Uterus (tissue), 4 donors: ENCODE data around the gene COL24A1. TPM values are rescaled to one million over a fixed set of nuclear protein-coding genes. Genes with fewer than 3 reads are reported as not detected.

Experiments
- DNase-seq, 2 donors: peaks; one replicate each; pipeline ENCODE4 v3.0.0-alpha.2; 2019 to 2020
- H3K27ac ChIP-seq, 2 donors: fragments of 200-600 bp; sonication (generic); 1 replicate in 1 of 2; 2 replicates in 1 of 2; pipeline ENCODE4 v1.5.1; 2016 to 2018
- H3K27me3 ChIP-seq, 2 donors: fragments of 200-600 bp; sonication (generic); one replicate each; pipeline ENCODE4 v1.5.1; 2018 to 2019; ENCODE audit warnings: control low read depth in 1 of 2
- H3K36me3 ChIP-seq, 2 donors: fragments of 200-600 bp; sonication (generic); one replicate each; pipeline ENCODE4 v1.5.1; 2019; ENCODE audit warnings: control low read depth in 1 of 2
- H3K4me1 ChIP-seq, 2 donors: fragments of 200-600 bp; sonication (generic); one replicate each; pipeline ENCODE4 v1.5.1; 2018 to 2019; ENCODE audit warnings: control low read depth in 1 of 2
- H3K4me3 ChIP-seq, 2 donors: fragments of 200-600 bp; sonication (generic); 1 replicate in 1 of 2; 2 replicates in 1 of 2; pipeline ENCODE4 v1.5.1; 2018 to 2019; ENCODE audit warnings: mild to moderate bottlenecking in 1 of 2
- H3K9me3 ChIP-seq, 2 donors: fragments of 200-600 bp; sonication (generic); one replicate each; pipeline ENCODE4 v1.5.1; 2019; ENCODE audit warnings: control low read depth in 1 of 2
- POLR2A ChIP-seq, 2 donors: fragments of 450-650 bp; IDR thresholded peaks; one replicate each; pipeline ENCODE4 v1.6.1; 2016; ENCODE audit warnings: antibody characterized with exemption in 2 of 2, mild to moderate bottlenecking in 1 of 2, moderate library complexity in 1 of 2
- intact Hi-C: fragments of 100-400 bp; cut with DNase I; formaldehyde crosslinking; loops from one replicate; pipeline ENCODE4 v1.15.1; 2023; ENCODE audit warnings: low total_unique reads
- total RNA-seq, 4 donors: library from RNA; depleted of rRNA in 3 of 4; stranded (reverse); fragments of >200 nt in 3 of 4; gene quantifications; one replicate each; pipeline versions ENCODE4 v1.1.0 to v1.2.4, GENCODE V29; 2014 to 2023
- TF ChIP-seq, protein P1 (sequence below), 4 experiments: fragments of 200-600 bp in 2 of 4; fragments of 450-650 bp in 2 of 4; sonication (generic) in 2 of 4; IDR thresholded peaks; one replicate each; pipeline ENCODE4 v1.5.1; 2016 to 2019; ENCODE audit warnings: antibody characterized with exemption in 4 of 4, mild to moderate bottlenecking in 2 of 4, moderate library complexity in 1 of 4
- donor health status: DM: yes; HTN: yes; CAD: no.

COL24A1 gene
- total RNA-seq, 4 donors from 2014 or later, result 0.37 to 9.1 TPM; not detected in 2

GRCh38 chr1:86175756-86176155 lies 19.2 kb upstream of the COL24A1 start:
- no peaks in the 10 kb centered on the region for H3K4me1 ChIP-seq
- no peaks in the 10 kb centered on the region for H3K36me3 ChIP-seq
- H3K4me3 ChIP-seq, result no peak overlapping the region
- TF ChIP-seq POLR2A (IDR thresholded peaks at IDR 0.05), result no peak
- TF ChIP-seq, protein P1, sequence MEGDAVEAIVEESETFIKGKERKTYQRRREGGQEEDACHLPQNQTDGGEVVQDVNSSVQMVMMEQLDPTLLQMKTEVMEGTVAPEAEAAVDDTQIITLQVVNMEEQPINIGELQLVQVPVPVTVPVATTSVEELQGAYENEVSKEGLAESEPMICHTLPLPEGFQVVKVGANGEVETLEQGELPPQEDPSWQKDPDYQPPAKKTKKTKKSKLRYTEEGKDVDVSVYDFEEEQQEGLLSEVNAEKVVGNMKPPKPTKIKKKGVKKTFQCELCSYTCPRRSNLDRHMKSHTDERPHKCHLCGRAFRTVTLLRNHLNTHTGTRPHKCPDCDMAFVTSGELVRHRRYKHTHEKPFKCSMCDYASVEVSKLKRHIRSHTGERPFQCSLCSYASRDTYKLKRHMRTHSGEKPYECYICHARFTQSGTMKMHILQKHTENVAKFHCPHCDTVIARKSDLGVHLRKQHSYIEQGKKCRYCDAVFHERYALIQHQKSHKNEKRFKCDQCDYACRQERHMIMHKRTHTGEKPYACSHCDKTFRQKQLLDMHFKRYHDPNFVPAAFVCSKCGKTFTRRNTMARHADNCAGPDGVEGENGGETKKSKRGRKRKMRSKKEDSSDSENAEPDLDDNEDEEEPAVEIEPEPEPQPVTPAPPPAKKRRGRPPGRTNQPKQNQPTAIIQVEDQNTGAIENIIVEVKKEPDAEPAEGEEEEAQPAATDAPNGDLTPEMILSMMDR (IDR thresholded peaks at IDR 0.05), result no peak
- no peaks in the 10 kb centered on the region for H3K27me3 ChIP-seq
- H3K9me3 ChIP-seq, result no peaks in the 10 kb centered on the region
- DNase-seq, result no peak
- intact Hi-C loops, result no loop called here
- no peak overlapping the region for H3K27ac ChIP-seq

DNA sequence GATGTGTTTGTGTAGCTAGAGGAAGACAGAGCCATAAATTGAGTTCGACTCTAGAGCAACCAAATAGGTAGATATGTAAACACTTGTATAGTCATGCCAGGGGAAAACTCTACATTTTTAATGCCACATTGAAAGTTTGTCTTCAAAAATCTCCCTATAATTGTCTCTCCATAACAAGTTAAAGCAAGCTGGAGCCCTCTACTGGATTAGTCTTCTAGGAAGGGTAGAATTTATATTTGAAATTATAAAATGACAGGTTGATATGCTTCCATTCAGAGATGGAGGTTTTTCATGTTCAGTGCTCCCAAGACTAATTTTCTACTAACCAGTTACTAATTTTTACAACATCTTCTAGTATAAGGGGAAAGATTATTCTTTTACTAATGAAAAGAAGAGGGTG lies 13.1 kb upstream of the COL24A1 start:
- no peak for DNase-seq
- H3K4me1 ChIP-seq, result no peaks in the 10 kb centered on the region
- no peaks in the 10 kb centered on the region for H3K27me3 ChIP-seq
- no peak for TF ChIP-seq POLR2A (IDR thresholded peaks at IDR 0.05)
- TF ChIP-seq, protein P1 (IDR thresholded peaks at IDR 0.05), result no peak
- intact Hi-C loops, result no loop called here
- H3K27ac ChIP-seq, result no peak overlapping the region
- H3K36me3 ChIP-seq, result no peaks in the 10 kb centered on the region
- H3K4me3 ChIP-seq, result no peak overlapping the region
- no peaks in the 10 kb centered on the region for H3K9me3 ChIP-seq

GRCh38 chr1:86159800-86160199 lies 3.2 kb upstream of the COL24A1 start:
- no peaks in the 10 kb centered on the region for H3K9me3 ChIP-seq
- no peak for DNase-seq
- no peak overlapping the region for H3K4me3 ChIP-seq
- H3K27me3 ChIP-seq, result no peaks in the 10 kb centered on the region
- no peaks in the 10 kb centered on the region for H3K36me3 ChIP-seq
- H3K27ac ChIP-seq, result no peak overlapping the region
- intact Hi-C loops, result no loop called here
- TF ChIP-seq, protein P1 (IDR thresholded peaks at IDR 0.05), result no peak
- TF ChIP-seq POLR2A (IDR thresholded peaks at IDR 0.05), result no peak
- H3K4me1 ChIP-seq, result peaks cover 0 to 12% of the 10 kb centered on the region in 2 donors

DNA sequence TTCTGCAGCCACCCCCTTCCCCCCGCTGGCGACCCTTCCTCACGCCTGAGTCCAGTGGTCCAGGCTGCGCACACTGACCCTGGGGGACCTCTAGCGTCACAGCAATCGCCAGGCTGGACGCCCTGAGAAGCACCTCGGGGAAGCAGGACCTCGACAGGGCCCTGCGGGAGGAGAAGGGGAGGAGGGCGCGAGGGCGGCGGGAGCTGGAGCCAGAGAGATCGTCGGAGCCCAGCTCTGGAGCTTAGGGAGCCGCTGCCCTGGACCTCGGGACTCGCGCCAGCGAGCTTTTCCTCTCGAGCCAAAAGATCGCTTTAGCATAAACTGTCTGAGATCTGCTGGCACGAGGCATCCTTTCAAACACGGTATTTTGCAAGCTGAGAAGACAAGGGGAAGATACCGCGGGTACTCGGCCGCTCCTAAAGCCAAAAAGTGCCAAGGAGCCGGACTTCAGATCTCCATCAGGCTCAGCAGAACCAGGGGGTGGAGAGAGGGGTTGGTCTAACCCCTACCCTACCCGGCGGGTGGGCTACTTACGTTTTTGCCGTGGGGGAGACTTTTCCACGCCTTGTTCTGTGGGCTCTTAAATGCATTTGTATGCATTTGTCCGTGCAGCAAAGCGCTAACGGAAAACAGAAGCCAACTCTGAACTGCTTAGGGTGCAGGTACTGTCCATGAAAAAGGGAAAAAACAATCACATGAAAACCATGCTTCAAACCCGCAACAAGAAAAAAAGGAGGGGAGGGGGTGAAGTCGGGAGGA lies 586 bp downstream of the COL24A1 start:
- Histone ChIP-seq H3K4me1 (peaks cover 0 to 12% of the 10 kb centered on the region in 2 donors), H3K27ac (peak overlapping the region in 1 of 2 donors; percentile 1), H3K4me3 (peak overlapping the region; percentile 26 to 31), H3K36me3 (no peaks in the 10 kb centered on the region), H3K9me3 (no peaks in the 10 kb centered on the region), H3K27me3 (no peaks in the 10 kb centered on the region)
- no peak for TF ChIP-seq POLR2A (IDR thresholded peaks at IDR 0.05)
- TF ChIP-seq, protein P1 (IDR thresholded peaks at IDR 0.05), result no peak
- DNase-seq, result peak in 1 of 2 donors; percentile 14
- intact Hi-C loops, result no loop called here

DNA sequence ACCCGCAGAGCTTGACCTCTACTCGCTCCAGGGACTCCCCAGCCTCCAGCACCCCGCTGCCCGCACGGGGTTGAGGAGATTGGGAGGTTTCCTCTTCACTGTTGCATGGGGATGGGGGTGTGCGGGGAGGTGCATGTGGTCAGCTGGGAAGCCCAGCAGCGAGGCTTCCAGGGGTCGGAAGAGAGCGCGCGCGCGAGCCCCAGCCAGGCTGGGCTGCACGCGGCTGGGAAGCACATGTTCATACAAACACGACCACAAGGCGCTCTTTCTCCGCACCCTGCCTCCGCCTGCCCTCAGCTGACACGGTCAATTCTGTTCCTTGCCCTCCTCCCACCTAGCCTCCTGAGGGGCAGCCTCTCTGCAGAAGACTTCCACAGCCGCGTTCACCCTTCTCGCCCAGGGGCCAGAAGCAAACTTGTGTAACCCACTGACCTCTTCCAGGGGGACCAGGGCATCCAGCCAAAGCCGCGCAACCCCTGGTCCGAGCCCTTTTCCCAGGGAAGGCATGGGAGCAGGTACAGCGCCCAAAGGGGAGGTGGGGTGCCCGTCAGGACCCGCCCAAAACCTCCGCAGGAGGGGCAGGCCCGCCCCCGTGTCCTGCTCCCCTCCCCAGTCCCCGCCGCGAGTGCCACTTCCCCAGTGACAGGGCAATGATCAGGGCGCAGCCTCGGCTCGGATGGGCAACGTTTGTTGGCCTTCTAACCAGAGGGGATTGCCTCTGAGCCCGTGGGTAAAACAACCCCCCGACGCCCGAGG lies 1.3 kb downstream of the COL24A1 start:
- no peaks in the 10 kb centered on the region for H3K9me3 ChIP-seq
- H3K4me3 ChIP-seq, result peak overlapping the region; percentile 26 to 31
- intact Hi-C loops, result no loop called here
- no peak overlapping the region for H3K27ac ChIP-seq
- DNase-seq, result no peak
- H3K27me3 ChIP-seq, result no peaks in the 10 kb centered on the region
- TF ChIP-seq, protein P1 (IDR thresholded peaks at IDR 0.05), result no peak
- no peak for TF ChIP-seq POLR2A (IDR thresholded peaks at IDR 0.05)
- no peaks in the 10 kb centered on the region for H3K36me3 ChIP-seq
- peaks cover 0 to 12% of the 10 kb centered on the region in 2 donors for H3K4me1 ChIP-seq
